ENCODE results near the gene KIF7. TPM values are rescaled to one million over a fixed set of nuclear protein-coding genes. Genes with fewer than 3 reads are reported as not detected.

The KIF7 gene
- total and polyA plus RNA-seq, 2 of the 4 experiments (the other 2 are of a cell fraction): 5.0 to 9.0 TPM

DNA sequence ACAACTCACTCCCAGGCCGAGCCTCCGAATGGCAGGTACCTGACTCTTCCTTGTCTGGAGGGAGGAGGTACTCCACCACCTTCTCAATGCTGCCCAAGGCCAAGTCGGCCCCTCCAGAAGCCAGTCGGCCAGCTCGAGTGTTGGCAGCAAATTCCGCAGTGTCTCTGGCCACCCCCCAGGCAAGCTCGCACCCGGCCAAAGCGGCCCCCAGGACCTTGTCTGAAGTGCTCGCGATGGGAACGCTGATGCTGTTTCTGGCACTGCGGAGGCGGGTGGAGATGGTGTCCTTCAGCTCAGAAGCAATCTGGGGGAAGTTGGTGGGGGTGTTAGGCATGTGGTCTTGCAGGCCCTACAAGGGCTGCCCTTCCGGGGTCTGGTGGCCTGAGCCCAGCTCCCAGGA, 14.7 kb upstream of the KIF7 start:
- Histone ChIP-seq H2BK5ac (ENCODE audit: low read depth, low read length, poor library complexity, severe bottlenecking) (no peak overlapping the region), H2AK5ac (ENCODE audit: low read depth, low read length) (no peak overlapping the region), H3K4me3 (ENCODE audit: insufficient read depth, low read depth, low read length) (no peak overlapping the region), H3K56ac (ENCODE audit: extremely low read depth, insufficient read depth, low read length) (no peak overlapping the region), H2AFZ (replicated peaks; ENCODE audit: low read length, poor library complexity) (no peak overlapping the region), H2BK20ac (ENCODE audit: low read depth, low read length) (no peak overlapping the region), H3K4me1 (ENCODE audit: control insufficient read depth, insufficient read depth, low read length) (peaks cover 2% of the 10 kb centered on the region), H3K4ac (ENCODE audit: low read depth, low read length) (no peak overlapping the region), H2BK15ac (ENCODE audit: low read depth, low read length) (no peak overlapping the region), H4K91ac (ENCODE audit: insufficient read depth, low read depth, low read length) (no peak overlapping the region), H3K9me3 (ENCODE audit: control insufficient read depth, insufficient read depth, low read length) (no peaks in the 10 kb centered on the region), H3K23ac (ENCODE audit: low read depth, low read length) (no peak overlapping the region), H4K8ac (ENCODE audit: low read depth in 2 of 2, low read length in 2 of 2) (no peak overlapping the region), H4K20me1 (ENCODE audit: insufficient read depth, low read length) (no peaks in the 10 kb centered on the region), H3K18ac (ENCODE audit: low read depth, low read length) (no peak overlapping the region), H3K9me1 (ENCODE audit: insufficient read depth, low read length) (peaks cover 3% of the 10 kb centered on the region; the same call in 1 of the 2 replicates), H3K27me3 (ENCODE audit: control insufficient read depth, insufficient read depth, low read length) (no peaks in the 10 kb centered on the region), H3K4me2 (ENCODE audit: low read depth, low read length) (no peak overlapping the region), H3K9ac (ENCODE audit: low read depth, low read length) (no peak overlapping the region), H4K5ac (ENCODE audit: low read depth, low read length) (no peak overlapping the region), H3K79me1 (ENCODE audit: low read depth in 1 of 2, low read length in 2 of 2) (no peaks in the 10 kb centered on the region), H3K36me3 (ENCODE audit: control insufficient read depth, insufficient read depth, low read length) (no peaks in the 10 kb centered on the region), H3K14ac (replicated peaks; ENCODE audit: low read depth, low read length) (no peak overlapping the region), H2AK9ac (replicated peaks; ENCODE audit: low read depth, low read length, poor library complexity) (no peak overlapping the region), H2BK120ac (ENCODE audit: low read depth, low read length) (no peak overlapping the region), H3K27ac (ENCODE audit: insufficient read depth, low read length) (no peak overlapping the region)
- ATAC-seq (ENCODE audit: low read depth): no peak
- ChIA-PET CTCF (no interaction called here), POLR2A (ENCODE audit: unreplicated experiment) (no interaction called here)
- intact Hi-C loops (cut with micrococcal nuclease): no loop called here
- 93% methylated on average over 10 of the region's 15 CpGs; no CpG with 5 or more reads in 1 of the 2 experiments for WGBS, 2 experiments (ENCODE audit: extremely low coverage in 2 of 2, insufficient read length in 1 of 2)
- BruUV-seq (replicated peaks): no TSS peak
- TF ChIP-seq FOS (IDR thresholded peaks at IDR 0.05; ENCODE audit: low read depth, low read length) (no peak), CEBPB (IDR thresholded peaks at IDR 0.05; ENCODE audit: low read depth, low read length) (no peak), MAZ (IDR thresholded peaks at IDR 0.05; ENCODE audit: borderline replicate concordance, low read depth, low read length) (no peak), POLR2A (IDR thresholded peaks at IDR 0.05; ENCODE audit: low read depth, low read length) (no peak), MAFK (IDR thresholded peaks at IDR 0.05; ENCODE audit: low read depth, low read length) (no peak), CHD1 (IDR thresholded peaks at IDR 0.05; ENCODE audit: low read depth, low read length) (no peak), MXI1 (IDR thresholded peaks at IDR 0.05; ENCODE audit: borderline replicate concordance, low read depth, low read length) (no peak), BHLHE40 (IDR thresholded peaks at IDR 0.05; ENCODE audit: low read depth, low read length) (no peak)
- TF ChIP-seq, protein P1, sequence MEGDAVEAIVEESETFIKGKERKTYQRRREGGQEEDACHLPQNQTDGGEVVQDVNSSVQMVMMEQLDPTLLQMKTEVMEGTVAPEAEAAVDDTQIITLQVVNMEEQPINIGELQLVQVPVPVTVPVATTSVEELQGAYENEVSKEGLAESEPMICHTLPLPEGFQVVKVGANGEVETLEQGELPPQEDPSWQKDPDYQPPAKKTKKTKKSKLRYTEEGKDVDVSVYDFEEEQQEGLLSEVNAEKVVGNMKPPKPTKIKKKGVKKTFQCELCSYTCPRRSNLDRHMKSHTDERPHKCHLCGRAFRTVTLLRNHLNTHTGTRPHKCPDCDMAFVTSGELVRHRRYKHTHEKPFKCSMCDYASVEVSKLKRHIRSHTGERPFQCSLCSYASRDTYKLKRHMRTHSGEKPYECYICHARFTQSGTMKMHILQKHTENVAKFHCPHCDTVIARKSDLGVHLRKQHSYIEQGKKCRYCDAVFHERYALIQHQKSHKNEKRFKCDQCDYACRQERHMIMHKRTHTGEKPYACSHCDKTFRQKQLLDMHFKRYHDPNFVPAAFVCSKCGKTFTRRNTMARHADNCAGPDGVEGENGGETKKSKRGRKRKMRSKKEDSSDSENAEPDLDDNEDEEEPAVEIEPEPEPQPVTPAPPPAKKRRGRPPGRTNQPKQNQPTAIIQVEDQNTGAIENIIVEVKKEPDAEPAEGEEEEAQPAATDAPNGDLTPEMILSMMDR (conservative IDR thresholded peaks at IDR 0.05; ENCODE audit: low read depth, low read length): no peak
- in situ Hi-C loops (cut with MboI; ENCODE audit: low sequenced_read_pairs): no loop called here
- dilution Hi-C loops (cut with HindIII; ENCODE audit: low sequenced_read_pairs, unreplicated experiment): no loop called here
- no peak for DNase-seq
